ENCODE results near the gene BABAM2.

- TF ChIP-seq, protein P1, sequence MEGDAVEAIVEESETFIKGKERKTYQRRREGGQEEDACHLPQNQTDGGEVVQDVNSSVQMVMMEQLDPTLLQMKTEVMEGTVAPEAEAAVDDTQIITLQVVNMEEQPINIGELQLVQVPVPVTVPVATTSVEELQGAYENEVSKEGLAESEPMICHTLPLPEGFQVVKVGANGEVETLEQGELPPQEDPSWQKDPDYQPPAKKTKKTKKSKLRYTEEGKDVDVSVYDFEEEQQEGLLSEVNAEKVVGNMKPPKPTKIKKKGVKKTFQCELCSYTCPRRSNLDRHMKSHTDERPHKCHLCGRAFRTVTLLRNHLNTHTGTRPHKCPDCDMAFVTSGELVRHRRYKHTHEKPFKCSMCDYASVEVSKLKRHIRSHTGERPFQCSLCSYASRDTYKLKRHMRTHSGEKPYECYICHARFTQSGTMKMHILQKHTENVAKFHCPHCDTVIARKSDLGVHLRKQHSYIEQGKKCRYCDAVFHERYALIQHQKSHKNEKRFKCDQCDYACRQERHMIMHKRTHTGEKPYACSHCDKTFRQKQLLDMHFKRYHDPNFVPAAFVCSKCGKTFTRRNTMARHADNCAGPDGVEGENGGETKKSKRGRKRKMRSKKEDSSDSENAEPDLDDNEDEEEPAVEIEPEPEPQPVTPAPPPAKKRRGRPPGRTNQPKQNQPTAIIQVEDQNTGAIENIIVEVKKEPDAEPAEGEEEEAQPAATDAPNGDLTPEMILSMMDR (conservative IDR thresholded peaks at IDR 0.05; ENCODE audit: low read depth, low read length): no peak
- TF ChIP-seq MXI1 (IDR thresholded peaks at IDR 0.05; ENCODE audit: borderline replicate concordance, low read depth, low read length) (no peak), POLR2A (IDR thresholded peaks at IDR 0.05; ENCODE audit: low read depth, low read length) (no peak), RFX5 (IDR thresholded peaks at IDR 0.05; ENCODE audit: low read depth, low read length) (no peak), RCOR1 (IDR thresholded peaks at IDR 0.05; ENCODE audit: insufficient replicate concordance, low read length) (no peak), RAD21 (IDR thresholded peaks at IDR 0.05; ENCODE audit: low read length) (no peak), FOS (IDR thresholded peaks at IDR 0.05; ENCODE audit: low read depth, low read length) (no peak), MAFK (IDR thresholded peaks at IDR 0.05; ENCODE audit: low read depth, low read length) (no peak)
These were observed 35.4 kb downstream of the BABAM2 start for GRCh38 chr2:27925766-27926472.
